ENCODE data around the gene STAT4.

GRCh38 chr2:191176801-191177438 is 26.1 kb upstream of the STAT4 start:
- TF ChIP-seq CTCF (IDR thresholded peaks at IDR 0.05) (no peak), POLR2A (IDR thresholded peaks at IDR 0.05) (no peak), EP300 (IDR thresholded peaks at IDR 0.05) (no peak)
